ENCODE measurements around the gene TM9SF1. TPM values are rescaled to one million over a fixed set of nuclear protein-coding genes. Genes with fewer than 3 reads are reported as not detected.

TM9SF1 gene
- total RNA-seq, 1 donor from 2014 or later, result 30.5 TPM

DNA sequence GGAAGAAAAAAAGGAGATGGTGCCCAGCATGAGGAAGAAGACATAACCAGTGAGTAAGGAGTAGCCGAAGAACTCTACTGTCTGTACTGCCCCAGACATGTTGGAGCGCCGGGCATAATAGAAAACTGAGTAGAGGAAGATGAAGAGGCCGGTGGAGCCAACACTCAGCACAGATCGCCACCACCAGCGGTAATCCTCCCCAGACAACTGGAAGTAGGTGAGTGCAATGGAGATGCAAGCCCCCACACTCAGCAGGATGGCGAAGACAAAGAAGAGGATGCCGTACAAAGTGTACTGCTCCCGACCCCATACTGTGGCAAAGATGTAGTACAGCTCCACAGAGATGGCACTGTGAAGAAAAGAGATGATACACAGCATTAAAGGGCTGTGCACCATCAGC is 5.8 kb downstream of the TM9SF1 start:
- no peak overlapping the region for H3K9ac ChIP-seq
- peak overlapping the region; percentile 87 for H3K4me2 ChIP-seq
- H3K9me3 ChIP-seq (ENCODE audit: low read depth), result no peaks in the 10 kb centered on the region
- DNase-seq (ENCODE audit: low spot score), result no peak
- H2AFZ ChIP-seq (replicated peaks), result peak overlapping the region; percentile 4
- no peak for TF ChIP-seq EZH2phosphoT487 (IDR thresholded peaks at IDR 0.05)
- no peak for TF ChIP-seq EZH2 (IDR thresholded peaks at IDR 0.05)
- TF ChIP-seq, protein P1, sequence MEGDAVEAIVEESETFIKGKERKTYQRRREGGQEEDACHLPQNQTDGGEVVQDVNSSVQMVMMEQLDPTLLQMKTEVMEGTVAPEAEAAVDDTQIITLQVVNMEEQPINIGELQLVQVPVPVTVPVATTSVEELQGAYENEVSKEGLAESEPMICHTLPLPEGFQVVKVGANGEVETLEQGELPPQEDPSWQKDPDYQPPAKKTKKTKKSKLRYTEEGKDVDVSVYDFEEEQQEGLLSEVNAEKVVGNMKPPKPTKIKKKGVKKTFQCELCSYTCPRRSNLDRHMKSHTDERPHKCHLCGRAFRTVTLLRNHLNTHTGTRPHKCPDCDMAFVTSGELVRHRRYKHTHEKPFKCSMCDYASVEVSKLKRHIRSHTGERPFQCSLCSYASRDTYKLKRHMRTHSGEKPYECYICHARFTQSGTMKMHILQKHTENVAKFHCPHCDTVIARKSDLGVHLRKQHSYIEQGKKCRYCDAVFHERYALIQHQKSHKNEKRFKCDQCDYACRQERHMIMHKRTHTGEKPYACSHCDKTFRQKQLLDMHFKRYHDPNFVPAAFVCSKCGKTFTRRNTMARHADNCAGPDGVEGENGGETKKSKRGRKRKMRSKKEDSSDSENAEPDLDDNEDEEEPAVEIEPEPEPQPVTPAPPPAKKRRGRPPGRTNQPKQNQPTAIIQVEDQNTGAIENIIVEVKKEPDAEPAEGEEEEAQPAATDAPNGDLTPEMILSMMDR (IDR thresholded peaks at IDR 0.05), result no peak
- Mint-ChIP-seq H3K4me1 (peaks cover 25% of the 10 kb centered on the region), H3K27me3 (ENCODE audit: insufficient read depth, low read depth) (peaks cover 2% of the 10 kb centered on the region), H3K36me3 (peaks cover 23% of the 10 kb centered on the region), H3K4me3 (peak overlapping the region; percentile 88), H3K27ac (peak overlapping the region; percentile 76), H3K9me3 (no peaks in the 10 kb centered on the region)
- H4K20me1 ChIP-seq (ENCODE audit: low read depth), result peaks cover 12% of the 10 kb centered on the region
- peaks cover 21% of the 10 kb centered on the region for H3F3A ChIP-seq (ENCODE audit: low read depth)
- H3K79me2 ChIP-seq (ENCODE audit: low read depth), result peaks cover 17% of the 10 kb centered on the region
- H3K36me3 ChIP-seq, result no peaks in the 10 kb centered on the region
- H3K27ac ChIP-seq, result no peak overlapping the region
- peaks cover 6% of the 10 kb centered on the region for H3K4me1 ChIP-seq
- no peaks in the 10 kb centered on the region for H3K27me3 ChIP-seq
- H3K4me3 ChIP-seq, result peak overlapping the region; percentile 65

DNA sequence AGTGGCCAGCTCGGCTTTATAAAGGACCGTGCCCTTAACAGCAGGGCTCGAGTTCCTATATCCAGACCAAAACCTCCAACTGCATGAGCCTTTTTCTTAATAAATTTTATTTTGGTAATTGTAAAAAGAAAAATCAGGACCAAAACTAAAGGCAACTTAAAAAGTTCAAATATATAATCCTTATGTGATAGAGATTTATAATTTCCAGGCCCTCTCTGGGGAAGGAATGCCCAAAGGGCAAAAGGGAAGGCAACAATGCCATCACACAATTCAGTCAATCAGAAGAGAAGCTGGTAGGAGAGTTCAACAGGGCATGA is 6.2 kb downstream of the TM9SF1 start:
- Histone ChIP-seq H3K9ac (no peak overlapping the region), H3K4me1 (peaks cover 6% of the 10 kb centered on the region)
- TF ChIP-seq EZH2phosphoT487 (IDR thresholded peaks at IDR 0.05), result no peak

GRCh38 chr14:24188251-24189058 is 6.8 kb downstream of the TM9SF1 start, which contains the start of gene IPO4:
Gene IPO4 (minus strand): TSS chr14:24188816. CDS start chr14:24188787, 29 bp downstream.
- H4K20me1 ChIP-seq (ENCODE audit: low read depth), result peaks cover 12% of the 10 kb centered on the region
- Mint-ChIP-seq H3K9me3 (no peaks in the 10 kb centered on the region), H3K36me3 (peaks cover 26% of the 10 kb centered on the region), H3K27me3 (ENCODE audit: insufficient read depth, low read depth) (peaks cover 4% of the 10 kb centered on the region), H3K4me3 (peak within 1 kb of the TSS; percentile 88), H3K27ac (peak within 1 kb of the TSS; percentile 76), H3K4me1 (peaks cover 19% of the 10 kb centered on the region)
- peak within 1 kb of the TSS; percentile 65 for H3K4me3 ChIP-seq
- peak within 1 kb of the TSS; percentile 40 for H3K9ac ChIP-seq
- H3K79me2 ChIP-seq (ENCODE audit: low read depth), result peaks cover 15% of the 10 kb centered on the region
- peak within 1 kb of the TSS; percentile 87 for H3K4me2 ChIP-seq
- no peaks in the 10 kb centered on the region for H3K36me3 ChIP-seq
- DNase-seq (ENCODE audit: low spot score), result peak; percentile 99
- peaks cover 6% of the 10 kb centered on the region for H3K4me1 ChIP-seq
- peak within 1 kb of the TSS; percentile 20 for H2AFZ ChIP-seq (replicated peaks)
- TF ChIP-seq, protein P1 (IDR thresholded peaks at IDR 0.05), result no peak
- TF ChIP-seq EZH2phosphoT487 (IDR thresholded peaks at IDR 0.05) (no peak), EZH2 (IDR thresholded peaks at IDR 0.05) (no peak)
- H3K9me3 ChIP-seq (ENCODE audit: low read depth), result no peaks in the 10 kb centered on the region
- peaks cover 19% of the 10 kb centered on the region for H3F3A ChIP-seq (ENCODE audit: low read depth)
- no peak within 1 kb of the TSS for H3K27ac ChIP-seq
- H3K27me3 ChIP-seq, result no peaks in the 10 kb centered on the region

More for the DNA sequence above, 6.2 kb downstream of the TM9SF1 start:
- peak overlapping the region; percentile 76 for H3K27ac Mint-ChIP-seq
- H4K20me1 ChIP-seq (ENCODE audit: low read depth), result peaks cover 12% of the 10 kb centered on the region
- H3K9me3 ChIP-seq (ENCODE audit: low read depth), result no peaks in the 10 kb centered on the region
- peak overlapping the region; percentile 65 for H3K4me3 ChIP-seq
- peaks cover 2% of the 10 kb centered on the region for H3K27me3 Mint-ChIP-seq (ENCODE audit: insufficient read depth, low read depth)
- peak overlapping the region; percentile 88 for H3K4me3 Mint-ChIP-seq
- no peak overlapping the region for H3K27ac ChIP-seq
- no peak for DNase-seq (ENCODE audit: low spot score)
- H3K36me3 ChIP-seq, result no peaks in the 10 kb centered on the region
- H3K9me3 Mint-ChIP-seq, result no peaks in the 10 kb centered on the region
- H2AFZ ChIP-seq (replicated peaks), result peak overlapping the region; percentile 4
- H3K4me1 Mint-ChIP-seq, result peaks cover 20% of the 10 kb centered on the region
- no peaks in the 10 kb centered on the region for H3K27me3 ChIP-seq
- H3K4me2 ChIP-seq, result peak overlapping the region; percentile 87
- H3K36me3 Mint-ChIP-seq, result peaks cover 23% of the 10 kb centered on the region
- peaks cover 19% of the 10 kb centered on the region for H3F3A ChIP-seq (ENCODE audit: low read depth)
- H3K79me2 ChIP-seq (ENCODE audit: low read depth), result peaks cover 15% of the 10 kb centered on the region

DNA sequence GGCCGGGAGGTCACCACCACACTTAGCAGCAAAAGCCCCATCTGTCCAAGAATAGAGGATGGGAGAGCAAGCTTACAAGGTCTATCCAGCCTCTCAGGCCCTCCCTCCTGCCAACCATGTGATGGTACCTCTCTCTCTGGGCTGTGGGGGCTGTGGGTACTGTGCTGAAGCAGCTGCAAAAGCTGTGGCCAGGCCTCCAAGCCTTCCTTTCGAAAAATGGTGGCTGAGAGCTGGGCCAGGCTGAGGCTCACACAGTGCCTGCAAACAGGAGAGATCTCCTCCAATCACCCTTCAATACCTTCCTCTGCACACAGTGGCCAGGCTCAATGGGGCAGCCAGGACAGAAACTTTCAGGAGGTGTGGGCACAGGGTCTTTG is 7.7 kb downstream of the TM9SF1 start:
- no peak overlapping the region for H2AFZ ChIP-seq (replicated peaks)
- peaks cover 24% of the 10 kb centered on the region for H3K36me3 Mint-ChIP-seq
- H3K4me3 Mint-ChIP-seq, result peak overlapping the region; percentile 88
- no peaks in the 10 kb centered on the region for H3K9me3 ChIP-seq (ENCODE audit: low read depth)
- H3F3A ChIP-seq (ENCODE audit: low read depth), result peaks cover 19% of the 10 kb centered on the region
- H3K27me3 Mint-ChIP-seq (ENCODE audit: insufficient read depth, low read depth), result peaks cover 3% of the 10 kb centered on the region
- peaks cover 15% of the 10 kb centered on the region for H3K79me2 ChIP-seq (ENCODE audit: low read depth)
- no peaks in the 10 kb centered on the region for H3K27me3 ChIP-seq
- peaks cover 12% of the 10 kb centered on the region for H4K20me1 ChIP-seq (ENCODE audit: low read depth)
- no peak overlapping the region for H3K27ac ChIP-seq
- H3K4me2 ChIP-seq, result peak overlapping the region; percentile 87
- peak overlapping the region; percentile 65 for H3K4me3 ChIP-seq
- peak overlapping the region; percentile 40 for H3K9ac ChIP-seq
- H3K9me3 Mint-ChIP-seq, result no peaks in the 10 kb centered on the region
- peaks cover 6% of the 10 kb centered on the region for H3K4me1 ChIP-seq
- TF ChIP-seq EZH2 (IDR thresholded peaks at IDR 0.05) (no peak), EZH2phosphoT487 (IDR thresholded peaks at IDR 0.05) (no peak)
- TF ChIP-seq, protein P1 (IDR thresholded peaks at IDR 0.05), result no peak
- no peak for DNase-seq (ENCODE audit: low spot score)
- no peaks in the 10 kb centered on the region for H3K36me3 ChIP-seq
- H3K4me1 Mint-ChIP-seq, result peaks cover 19% of the 10 kb centered on the region
- H3K27ac Mint-ChIP-seq, result no peak overlapping the region
